ENCODE measurements around the gene UGT8.

The UGT8 gene

DNA sequence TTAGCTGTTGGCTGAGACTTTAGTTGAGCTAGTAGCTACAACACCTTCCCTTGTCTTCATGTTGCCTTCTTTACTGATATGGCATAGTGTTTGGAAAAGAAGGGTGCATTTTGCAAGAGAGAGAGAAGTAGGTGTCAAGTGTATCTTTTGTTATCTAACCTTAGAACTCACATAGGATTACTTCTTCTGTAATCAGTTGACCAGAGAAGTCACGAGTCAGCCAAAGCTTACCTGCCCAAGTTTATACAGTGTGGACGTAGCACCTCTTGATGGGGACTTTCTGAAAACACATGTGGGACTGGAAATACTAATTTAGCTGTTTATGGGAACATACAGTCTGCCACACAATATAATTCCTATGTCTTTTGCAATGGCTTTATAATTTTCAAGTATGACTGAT, 56.0 kb downstream of the UGT8 start:
- no peak for ATAC-seq
- TF ChIP-seq PATZ1 (CRISPR knock-in tag; IDR thresholded peaks at IDR 0.05; ENCODE audit: borderline replicate concordance) (no peak), ZC3H10 (CRISPR knock-in tag; IDR thresholded peaks at IDR 0.05) (no peak), ZNF70 (CRISPR knock-in tag; IDR thresholded peaks at IDR 0.05) (no peak), ZFP30 (CRISPR knock-in tag; IDR thresholded peaks at IDR 0.05) (no peak), ZNF8 (CRISPR knock-in tag; IDR thresholded peaks at IDR 0.05) (no peak)

DNA sequence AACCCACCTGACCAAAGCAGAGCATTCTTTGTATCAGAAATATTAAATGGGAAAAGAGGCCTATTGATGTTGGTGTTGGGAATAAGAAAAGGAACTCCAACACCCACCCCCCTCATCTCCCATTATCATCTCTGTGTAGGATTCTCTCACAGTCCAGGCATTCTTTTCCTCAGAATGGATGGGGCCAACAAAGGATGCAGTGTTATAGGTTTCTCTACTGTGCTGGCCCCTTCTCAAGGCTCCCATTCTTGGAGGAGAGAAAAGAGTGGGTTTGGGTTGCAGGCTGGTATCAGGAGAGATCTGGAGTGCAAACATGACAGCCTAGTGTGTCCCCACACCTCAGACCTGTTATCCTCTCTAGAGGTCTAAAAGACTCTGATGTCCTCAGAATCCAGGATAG, 59.6 kb downstream of the UGT8 start:
- no peak for ATAC-seq

DNA sequence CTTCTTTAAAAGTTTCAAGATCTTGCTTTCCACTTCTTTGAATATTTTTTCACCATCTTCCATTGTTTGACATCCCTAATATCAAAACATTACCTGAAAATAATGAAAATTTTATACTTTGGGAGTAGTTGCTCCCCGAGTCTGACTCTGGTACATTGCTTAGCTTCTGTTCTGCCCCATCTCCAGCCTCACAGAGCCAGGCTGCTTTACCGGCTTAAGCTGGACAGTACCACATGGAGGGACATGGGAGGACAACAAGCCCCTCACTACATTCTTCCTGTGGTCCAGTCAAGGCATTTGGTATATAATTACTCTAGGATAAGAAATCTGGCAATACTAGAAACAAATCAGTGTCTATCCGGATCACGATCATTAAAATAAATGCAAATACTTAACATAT, 60.2 kb downstream of the UGT8 start:
- no peak for ATAC-seq
- TF ChIP-seq ISL1 (CRISPR knock-in tag; IDR thresholded peaks at IDR 0.05): no peak
- TF ChIP-seq ESRRG (CRISPR knock-in tag; IDR thresholded peaks at IDR 0.05): no peak
- no peak for TF ChIP-seq GLIS3 (CRISPR knock-in tag; IDR thresholded peaks at IDR 0.05)

More for the DNA sequence above, 59.6 kb downstream of the UGT8 start:
- no peak for TF ChIP-seq ARNTL (CRISPR knock-in tag; IDR thresholded peaks at IDR 0.05; ENCODE audit: borderline replicate concordance, low read depth)
- no peak for TF ChIP-seq RARB (CRISPR knock-in tag; IDR thresholded peaks at IDR 0.05)

DNA sequence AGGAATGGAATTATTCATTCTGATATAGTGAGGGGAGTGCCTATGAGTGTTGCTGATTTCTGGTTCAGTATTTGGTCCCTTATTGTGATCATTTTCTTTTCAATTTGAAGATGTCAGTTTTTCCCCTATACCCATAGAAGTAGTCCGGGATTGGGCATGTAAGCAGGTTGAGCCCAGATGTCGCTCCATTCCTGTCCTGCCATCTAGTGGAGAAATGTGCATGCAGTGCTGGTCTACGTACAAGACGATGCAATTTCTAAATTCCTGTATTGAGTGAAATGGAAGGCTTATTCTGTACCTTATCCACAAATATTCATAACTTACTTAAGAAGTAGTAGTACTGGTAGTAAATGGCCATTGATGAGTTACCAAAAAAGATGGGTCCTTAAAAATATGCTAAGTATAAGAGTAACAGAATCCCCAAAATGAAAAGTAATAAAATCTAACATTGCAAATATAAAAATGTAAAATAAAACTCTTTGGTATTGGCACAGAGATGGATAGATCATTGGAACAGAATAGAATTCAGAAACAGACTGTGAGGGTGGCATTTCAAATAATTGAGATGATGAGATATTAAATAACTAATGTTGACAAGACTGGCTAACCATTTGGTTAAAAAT, 60.9 kb downstream of the UGT8 start:
- peak; percentile 100 for ATAC-seq
- TF ChIP-seq SNAI2 (CRISPR knock-in tag; IDR thresholded peaks at IDR 0.05) (no peak), PPARA (CRISPR knock-in tag; IDR thresholded peaks at IDR 0.05; ENCODE audit: borderline replicate concordance) (no peak), ZFP30 (CRISPR knock-in tag; IDR thresholded peaks at IDR 0.05) (no peak), ZNF70 (CRISPR knock-in tag; IDR thresholded peaks at IDR 0.05) (no peak), TCF4 (CRISPR knock-in tag; IDR thresholded peaks at IDR 0.05; ENCODE audit: borderline replicate concordance) (0 out of 2 replicates have a peak, but pooled peaks have one; percentile 33), GLIS3 (CRISPR knock-in tag; IDR thresholded peaks at IDR 0.05) (no peak)
- TF ChIP-seq, protein P1, sequence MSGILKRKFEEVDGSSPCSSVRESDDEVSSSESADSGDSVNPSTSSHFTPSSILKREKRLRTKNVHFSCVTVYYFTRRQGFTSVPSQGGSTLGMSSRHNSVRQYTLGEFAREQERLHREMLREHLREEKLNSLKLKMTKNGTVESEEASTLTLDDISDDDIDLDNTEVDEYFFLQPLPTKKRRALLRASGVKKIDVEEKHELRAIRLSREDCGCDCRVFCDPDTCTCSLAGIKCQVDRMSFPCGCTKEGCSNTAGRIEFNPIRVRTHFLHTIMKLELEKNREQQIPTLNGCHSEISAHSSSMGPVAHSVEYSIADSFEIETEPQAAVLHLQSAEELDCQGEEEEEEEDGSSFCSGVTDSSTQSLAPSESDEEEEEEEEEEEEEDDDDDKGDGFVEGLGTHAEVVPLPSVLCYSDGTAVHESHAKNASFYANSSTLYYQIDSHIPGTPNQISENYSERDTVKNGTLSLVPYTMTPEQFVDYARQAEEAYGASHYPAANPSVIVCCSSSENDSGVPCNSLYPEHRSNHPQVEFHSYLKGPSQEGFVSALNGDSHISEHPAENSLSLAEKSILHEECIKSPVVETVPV (CRISPR knock-in tag; IDR thresholded peaks at IDR 0.05): no peak

- ATAC-seq: no peak
- no peak for TF ChIP-seq GLIS3 (CRISPR knock-in tag; IDR thresholded peaks at IDR 0.05)
- TF ChIP-seq POU6F1 (CRISPR knock-in tag; IDR thresholded peaks at IDR 0.05; ENCODE audit: borderline replicate concordance, low read depth): no peak
- TF ChIP-seq ZNF8 (CRISPR knock-in tag; IDR thresholded peaks at IDR 0.05): no peak
- TF ChIP-seq RARB (CRISPR knock-in tag; IDR thresholded peaks at IDR 0.05): no peak
- no peak for TF ChIP-seq ZC3H10 (CRISPR knock-in tag; IDR thresholded peaks at IDR 0.05)
- TF ChIP-seq, protein P2, sequence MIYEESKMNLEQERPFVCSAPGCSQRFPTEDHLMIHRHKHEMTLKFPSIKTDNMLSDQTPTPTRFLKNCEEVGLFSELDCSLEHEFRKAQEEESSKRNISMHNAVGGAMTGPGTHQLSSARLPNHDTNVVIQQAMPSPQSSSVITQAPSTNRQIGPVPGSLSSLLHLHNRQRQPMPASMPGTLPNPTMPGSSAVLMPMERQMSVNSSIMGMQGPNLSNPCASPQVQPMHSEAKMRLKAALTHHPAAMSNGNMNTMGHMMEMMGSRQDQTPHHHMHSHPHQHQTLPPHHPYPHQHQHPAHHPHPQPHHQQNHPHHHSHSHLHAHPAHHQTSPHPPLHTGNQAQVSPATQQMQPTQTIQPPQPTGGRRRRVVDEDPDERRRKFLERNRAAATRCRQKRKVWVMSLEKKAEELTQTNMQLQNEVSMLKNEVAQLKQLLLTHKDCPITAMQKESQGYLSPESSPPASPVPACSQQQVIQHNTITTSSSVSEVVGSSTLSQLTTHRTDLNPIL (CRISPR knock-in tag; IDR thresholded peaks at IDR 0.05; ENCODE audit: low read depth): no peak
- TF ChIP-seq ZNF565 (CRISPR knock-in tag; conservative IDR thresholded peaks at IDR 0.05; ENCODE audit: low read depth): no peak
- TF ChIP-seq ZFP3 (CRISPR knock-in tag; IDR thresholded peaks at IDR 0.05): no peak
- no peak for TF ChIP-seq TSHZ2 (CRISPR knock-in tag; IDR thresholded peaks at IDR 0.05)
- no peak for TF ChIP-seq ZNF70 (CRISPR knock-in tag; IDR thresholded peaks at IDR 0.05)
- no peak for TF ChIP-seq SNAI2 (CRISPR knock-in tag; IDR thresholded peaks at IDR 0.05)
- no peak for TF ChIP-seq OSR1 (CRISPR knock-in tag; IDR thresholded peaks at IDR 0.05)
- no peak for TF ChIP-seq ARNTL (CRISPR knock-in tag; IDR thresholded peaks at IDR 0.05; ENCODE audit: borderline replicate concordance, low read depth)
- no peak for TF ChIP-seq BACH2 (CRISPR knock-in tag; IDR thresholded peaks at IDR 0.05; ENCODE audit: borderline replicate concordance)
- TF ChIP-seq CSDC2 (CRISPR knock-in tag; IDR thresholded peaks at IDR 0.05): no peak
- TF ChIP-seq, protein P1 (CRISPR knock-in tag; IDR thresholded peaks at IDR 0.05): no peak
Observed at GRCh38 chr4:114663083-114663482, 64.5 kb downstream of the UGT8 start.

Measured in SK-N-SH treated with all-trans-retinoic acid at 6 μM for 48 hours (cell line).